B cell (primary cell): Measurements from ENCODE around the gene DNAI1. TPM values are rescaled to one million over a fixed set of nuclear protein-coding genes. Genes with fewer than 3 reads are reported as not detected.

ENCODE experiments used
- ATAC-seq: fragments of 200-7000 bp; cut with Tn5 transposase; one replicate; pipeline ENCODE4 v1.10.0; 2021; ENCODE audit warnings: low read depth, mild to moderate bottlenecking, moderate number of reproducible peaks, moderate library complexity
- CTCF ChIA-PET: fragments of 350-600 bp; sonication (Branson Sonifier 250); formaldehyde crosslinking; loops from one replicate; lab custom pipeline; 2021; ENCODE audit warnings: antibody characterized with exemption, inconsistent platforms; lab: Charles Lee
- POLR2A ChIA-PET: fragments of 350-600 bp; sonication (Branson Sonifier 250); formaldehyde crosslinking; loops from one replicate; lab custom pipeline; 2021; ENCODE audit warnings: antibody characterized with exemption; lab: Charles Lee
- DNase-seq: peaks from one replicate; pipeline ENCODE4 v3.0.0; 2013
- H2AFZ ChIP-seq: 2 replicates; pipeline ENCODE4 v1.6.1; 2012; ENCODE audit warnings: mild to moderate bottlenecking, low read depth, low read length; ENCODE audit not compliant: insufficient read depth, poor library complexity, severe bottlenecking
- H3K27ac ChIP-seq, 2 donors: 1 replicate in 1 of 2; 2 replicates in 1 of 2; pipeline ENCODE4 v1.5.1; 2012 to 2013; ENCODE audit warnings: low read length in 2 of 2, mild to moderate bottlenecking in 2 of 2, moderate library complexity in 1 of 2
- H3K27me3 ChIP-seq, 4 experiments: fragments of 200-600 bp in 1 of 4; sonication (generic) in 1 of 4; replicated peaks in 1 of 4; 1 replicate in 2 of 4; 2 replicates in 2 of 4; pipeline versions ENCODE4 v1.6.1 to v1.7.0; 2013 to 2016; ENCODE audit warnings: low read length in 3 of 4, mild to moderate bottlenecking in 2 of 4, mixed read lengths in 1 of 4, moderate library complexity in 1 of 4; ENCODE audit not compliant: insufficient read depth in 4 of 4, control insufficient read depth in 3 of 4; ENCODE audit errors: control extremely low read depth in 1 of 4
- H3K36me3 ChIP-seq, 2 experiments: replicated peaks in 1 of 2; 1 replicate in 1 of 2; 2 replicates in 1 of 2; pipeline versions ENCODE4 v1.6.1 to v1.7.1; 2013; ENCODE audit warnings: low read length in 1 of 2; ENCODE audit not compliant: insufficient read depth in 2 of 2, control insufficient read depth in 1 of 2; ENCODE audit errors: control extremely low read depth in 1 of 2, extremely low read depth in 1 of 2
- H3K4me1 ChIP-seq, 2 donors: fragments of 200-600 bp in 1 of 2; sonication (generic) in 1 of 2; 1 replicate in 1 of 2; 2 replicates in 1 of 2; pipeline versions ENCODE4 v1.5.1 to v1.6.1; 2013 to 2017; ENCODE audit warnings: low read length in 2 of 2; ENCODE audit not compliant: control insufficient read depth in 2 of 2, insufficient read depth in 2 of 2
- H3K4me2 ChIP-seq: replicated peaks from 2 replicates; pipeline ENCODE3; 2012; ENCODE audit warnings: mild to moderate bottlenecking, low read depth, low read length; ENCODE audit not compliant: poor library complexity, severe bottlenecking
- H3K4me3 ChIP-seq, 5 experiments: fragments of 200-600 bp in 1 of 5; sonication (generic) in 1 of 5; 1 replicate in 3 of 5; 2 replicates in 2 of 5; pipeline versions ENCODE4 v1.5.1 to v1.7.0; 2011 to 2016; ENCODE audit warnings: low read length in 4 of 5, mild to moderate bottlenecking in 4 of 5, low read depth in 2 of 5, control low read depth in 1 of 5, moderate library complexity in 1 of 5; ENCODE audit not compliant: insufficient read depth in 1 of 5; ENCODE audit errors: control extremely low read depth in 1 of 5, extremely low read depth in 1 of 5
- H3K79me2 ChIP-seq: fragments of 200-600 bp; sonication (generic); one replicate; pipeline ENCODE4 v1.6.0; 2016; ENCODE audit warnings: low read length; ENCODE audit not compliant: control insufficient read depth, insufficient read depth
- H3K9ac ChIP-seq: fragments of 200-600 bp; sonication (generic); 2 replicates; pipeline ENCODE4 v1.6.1; 2017; ENCODE audit warnings: mild to moderate bottlenecking, low read length, moderate library complexity
- H3K9me3 ChIP-seq, 3 donors: one replicate each; pipeline versions ENCODE4 v1.6.1 to v1.7.1; 2013; ENCODE audit warnings: low read length in 2 of 3; ENCODE audit not compliant: control insufficient read depth in 2 of 3, insufficient read depth in 1 of 3; ENCODE audit errors: control extremely low read depth in 1 of 3
- H4K20me1 ChIP-seq: 2 replicates; pipeline ENCODE4 v1.6.0; 2012; ENCODE audit warnings: mild to moderate bottlenecking, low read length; ENCODE audit not compliant: insufficient read depth, control insufficient read depth, poor library complexity, severe bottlenecking
- H3K27ac Mint-ChIP-seq: one replicate; pipeline ENCODE4 v1.8.0; 2021; ENCODE audit warnings: mixed read lengths
- H3K27me3 Mint-ChIP-seq: one replicate; pipeline ENCODE4 v1.8.0; 2021; ENCODE audit warnings: mixed read lengths
- H3K4me1 Mint-ChIP-seq: one replicate; pipeline ENCODE4 v1.8.0; 2021; ENCODE audit warnings: mixed read lengths
- H3K4me3 Mint-ChIP-seq: one replicate; pipeline ENCODE4 v1.8.0; 2021; ENCODE audit warnings: mixed read lengths
- H3K9me3 Mint-ChIP-seq: one replicate; pipeline ENCODE4 v1.8.0; 2022; ENCODE audit warnings: mixed read lengths; ENCODE audit not compliant: insufficient read depth
- EZH2 ChIP-seq: IDR thresholded peaks from 2 replicates; pipeline ENCODE4 v1.6.1; 2012; ENCODE audit warnings: borderline replicate concordance, low read depth, mild to moderate bottlenecking, moderate library complexity, low read length; ENCODE audit not compliant: insufficient read depth, poor library complexity, severe bottlenecking
- WGBS: methylation state at CpG from one replicate; pipeline ENCODE4 v1.1.5; 2013; ENCODE audit warnings: missing lambda C conversion rate; ENCODE audit not compliant: insufficient coverage; 5-methylcytosine and 5-hydroxymethylcytosine counted together
- intact Hi-C: fragments of 100-400 bp; cut with micrococcal nuclease; formaldehyde crosslinking; loops from one replicate; pipeline ENCODE4 v1.10.0; 2022
- polyA plus RNA-seq: library from polyadenylated mRNA; depleted of rRNA; stranded (reverse); fragments of >200 nt; gene quantifications from 2 replicates; pipeline ENCODE4 v1.2.3, GENCODE V29; 2012
- total RNA-seq, 2 donors: library from RNA; stranded (reverse); fragments of 120-200 nt in 1 of 2; gene quantifications; 1 replicate in 1 of 2; 2 replicates in 1 of 2; pipeline versions ENCODE4 v1.2.3 to v1.2.4, GENCODE V29; 2013 to 2022
- TF ChIP-seq, protein P1 (sequence below): fragments of 200-600 bp; IDR thresholded peaks from one replicate; pipeline ENCODE4 v1.8.0; 2022; ENCODE audit warnings: antibody characterized with exemption, mild to moderate bottlenecking

Gene DNAI1
- total and polyA plus RNA-seq, 2 donors (not counting 1 experiment from before 2014, with no cell fraction given) = not detected

DNA sequence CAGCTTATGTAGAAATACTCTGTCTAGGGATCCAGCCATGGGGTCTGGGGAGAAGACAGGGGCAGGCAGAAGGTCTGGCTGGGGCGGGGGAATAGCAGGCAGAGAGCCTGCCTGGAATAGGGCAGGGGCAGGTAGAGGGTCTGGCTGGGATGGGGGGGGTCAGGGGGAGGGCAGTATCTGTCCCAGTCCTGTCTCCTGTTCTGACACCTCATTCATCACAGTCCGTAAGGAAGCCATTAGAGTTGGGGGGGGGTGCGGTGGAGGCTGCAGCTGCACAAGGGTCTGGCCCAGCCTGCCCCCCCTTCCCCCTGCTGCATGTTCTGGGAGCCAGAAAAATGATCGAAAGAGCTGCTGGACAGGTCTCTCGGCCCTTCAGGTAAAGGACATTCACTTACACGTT is 98.3 kb downstream of the DNAI1 start:
- Histone ChIP-seq H3K4me1 (no peaks in the 10 kb centered on the region), H3K9me3 (peaks cover 0 to 9% (median 2%) of the 10 kb centered on the region in 3 donors), H3K4me3 (no peak overlapping the region), H3K36me3 (no peaks in the 10 kb centered on the region), H2AFZ (no peak overlapping the region), H3K9ac (no peak overlapping the region), H4K20me1 (no peaks in the 10 kb centered on the region), H3K79me2 (no peaks in the 10 kb centered on the region), H3K27ac (no peak overlapping the region), H3K4me2 (no peak overlapping the region), H3K27me3 (peaks cover 0 to 23% (median 6%) of the 10 kb centered on the region in 4 experiments)
- no peak for ATAC-seq
- H3K27ac Mint-ChIP-seq = no peak overlapping the region
- peaks cover 55% of the 10 kb centered on the region for H3K27me3 Mint-ChIP-seq
- H3K4me3 Mint-ChIP-seq = no peak overlapping the region
- POLR2A ChIA-PET = no interaction called here
- TF ChIP-seq, protein P1, sequence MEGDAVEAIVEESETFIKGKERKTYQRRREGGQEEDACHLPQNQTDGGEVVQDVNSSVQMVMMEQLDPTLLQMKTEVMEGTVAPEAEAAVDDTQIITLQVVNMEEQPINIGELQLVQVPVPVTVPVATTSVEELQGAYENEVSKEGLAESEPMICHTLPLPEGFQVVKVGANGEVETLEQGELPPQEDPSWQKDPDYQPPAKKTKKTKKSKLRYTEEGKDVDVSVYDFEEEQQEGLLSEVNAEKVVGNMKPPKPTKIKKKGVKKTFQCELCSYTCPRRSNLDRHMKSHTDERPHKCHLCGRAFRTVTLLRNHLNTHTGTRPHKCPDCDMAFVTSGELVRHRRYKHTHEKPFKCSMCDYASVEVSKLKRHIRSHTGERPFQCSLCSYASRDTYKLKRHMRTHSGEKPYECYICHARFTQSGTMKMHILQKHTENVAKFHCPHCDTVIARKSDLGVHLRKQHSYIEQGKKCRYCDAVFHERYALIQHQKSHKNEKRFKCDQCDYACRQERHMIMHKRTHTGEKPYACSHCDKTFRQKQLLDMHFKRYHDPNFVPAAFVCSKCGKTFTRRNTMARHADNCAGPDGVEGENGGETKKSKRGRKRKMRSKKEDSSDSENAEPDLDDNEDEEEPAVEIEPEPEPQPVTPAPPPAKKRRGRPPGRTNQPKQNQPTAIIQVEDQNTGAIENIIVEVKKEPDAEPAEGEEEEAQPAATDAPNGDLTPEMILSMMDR = no peak
- no peak for TF ChIP-seq EZH2
- no peaks in the 10 kb centered on the region for H3K9me3 Mint-ChIP-seq
- WGBS = 80% methylated on average over 1 of the region's 6 CpGs
- intact Hi-C loops = no loop called here
- CTCF ChIA-PET = no interaction called here
- H3K4me1 Mint-ChIP-seq = no peaks in the 10 kb centered on the region
- no peak for DNase-seq

DNA sequence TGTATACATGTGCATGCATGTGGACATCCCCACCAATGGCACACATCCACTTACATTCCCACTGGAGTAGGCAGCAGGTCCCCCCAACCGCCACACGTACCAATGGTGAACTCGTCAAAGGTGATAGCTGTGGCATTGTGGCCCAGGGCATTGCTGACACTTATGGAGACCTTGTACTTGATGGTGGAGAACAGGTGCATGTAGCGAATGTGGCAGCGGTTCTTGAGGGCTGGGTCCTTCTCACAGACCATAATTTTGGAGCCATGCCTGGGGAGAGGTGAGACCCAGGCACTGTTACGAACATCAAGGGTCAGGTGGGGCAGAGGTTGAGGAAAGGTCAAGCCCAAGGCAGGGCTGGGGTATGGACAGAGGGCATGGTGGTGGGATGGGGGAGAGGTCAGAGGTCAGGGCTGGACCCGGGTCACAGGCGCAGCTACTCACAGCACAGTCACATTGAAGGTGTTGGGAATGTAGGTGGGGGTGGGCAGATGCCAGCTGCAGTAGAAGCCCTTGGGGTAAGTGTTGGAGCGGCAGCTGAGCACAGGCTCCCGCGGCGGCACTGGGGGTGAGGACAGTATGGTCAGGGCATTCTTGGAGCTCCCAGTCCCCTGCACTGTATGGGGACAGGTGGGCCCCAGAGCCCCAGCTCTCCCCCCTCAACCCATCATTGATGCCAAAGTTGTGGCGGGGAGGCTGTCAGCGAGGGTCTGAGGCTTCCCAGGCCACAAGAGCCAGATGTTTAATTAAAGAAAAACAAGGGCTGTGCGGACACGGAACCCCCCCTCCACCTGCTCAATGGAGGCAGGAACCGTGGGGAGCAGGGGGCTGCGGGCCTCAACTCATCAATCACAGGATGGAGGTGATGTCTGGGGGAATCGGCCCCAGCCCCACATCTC is 99.1 kb downstream of the DNAI1 start:
- ChIA-PET POLR2A (no interaction called here), CTCF (no interaction called here)
- H3K9me3 Mint-ChIP-seq = peaks cover under 1% of the 10 kb centered on the region
- no peak overlapping the region for H3K4me3 Mint-ChIP-seq
- TF ChIP-seq, protein P1 = no peak
- no peak for TF ChIP-seq EZH2
- no peaks in the 10 kb centered on the region for H3K4me1 ChIP-seq
- H3K27ac Mint-ChIP-seq = no peak overlapping the region
- H3K4me3 ChIP-seq = no peak overlapping the region
- ATAC-seq (no peak), DNase-seq (no peak)
- H4K20me1 ChIP-seq = no peaks in the 10 kb centered on the region
- no peak overlapping the region for H3K27ac ChIP-seq
- no peaks in the 10 kb centered on the region for H3K4me1 Mint-ChIP-seq
- H3K4me2 ChIP-seq = no peak overlapping the region
- no peaks in the 10 kb centered on the region for H3K36me3 ChIP-seq
- H3K27me3 ChIP-seq = peaks cover 0 to 26% (median 6%) of the 10 kb centered on the region in 4 experiments
- intact Hi-C loops = no loop called here
- 88% methylated on average over 13 of the region's 19 CpGs for WGBS
- peaks cover 0 to 15% (median 7%) of the 10 kb centered on the region in 3 donors for H3K9me3 ChIP-seq
- no peak overlapping the region for H3K9ac ChIP-seq
- H3K79me2 ChIP-seq = no peaks in the 10 kb centered on the region
- peaks cover 56% of the 10 kb centered on the region for H3K27me3 Mint-ChIP-seq
- H2AFZ ChIP-seq = no peak overlapping the region
